Measurements from ENCODE around the gene FOXP1. TPM values are rescaled to one million over a fixed set of nuclear protein-coding genes. Genes with fewer than 3 reads are reported as not detected.

FOXP1 gene
- total RNA-seq, 1 experiment from 2014 or later = 75.3 TPM

DNA sequence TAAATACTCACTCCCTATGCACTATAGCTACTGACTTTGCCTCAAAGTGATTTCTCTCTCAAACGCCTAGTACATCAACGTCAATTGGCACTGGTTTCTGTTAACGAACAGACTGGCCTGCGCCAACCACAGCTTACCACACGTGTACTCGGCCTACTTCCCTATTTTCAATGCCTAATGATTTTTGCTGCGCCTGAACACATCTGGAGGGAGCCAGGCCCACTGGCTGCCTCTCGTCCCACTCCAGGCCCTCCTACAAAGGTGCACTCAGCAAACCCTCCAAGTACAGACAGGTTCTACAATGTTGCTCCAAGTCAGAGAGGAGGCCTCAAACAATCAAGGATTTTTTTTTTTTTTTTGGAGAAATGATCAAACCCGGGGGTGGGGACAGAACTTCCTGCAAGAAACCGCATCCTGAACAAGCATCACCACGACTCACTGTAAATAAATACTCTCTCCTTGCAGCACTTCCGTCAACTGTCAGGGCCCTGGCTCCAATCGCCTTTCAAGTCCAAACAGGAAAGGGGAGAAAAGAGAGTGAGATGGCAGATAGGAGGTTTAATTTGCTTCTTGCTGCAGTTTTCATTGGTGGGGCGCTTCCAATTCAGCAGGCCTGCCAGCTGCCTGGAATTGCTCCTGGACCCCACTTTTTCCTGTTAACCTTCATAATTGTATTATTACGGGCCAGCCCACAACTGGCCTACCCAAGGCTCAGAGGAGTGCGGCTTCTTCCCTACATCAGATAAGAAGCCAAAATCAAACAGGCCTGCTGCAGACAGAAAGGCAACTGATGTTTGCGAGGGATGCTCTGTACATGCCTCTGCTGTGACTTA lies 139.3 kb downstream of the FOXP1 start:
- Mint-ChIP-seq H3K36me3 (ENCODE audit: insufficient read depth in 1 of 3, low read depth in 3 of 3) (no peaks in the 10 kb centered on the region), H3K4me3 (no peak overlapping the region), H3K4me1 (peaks cover 4 to 13% of the 10 kb centered on the region in 2 experiments; a peak in 1 of 4 replicates), H3K27me3 (ENCODE audit: low read depth) (no peaks in the 10 kb centered on the region), H3K27ac (peak overlapping the region in 2 of 3 experiments; percentile 7 to 21; a peak in 2 of 7 replicates), H3K9me3 (no peaks in the 10 kb centered on the region)
- no peak overlapping the region for H4K5ac ChIP-seq (ENCODE audit: insufficient read length, low read depth, low read length)
- H3K4ac ChIP-seq (ENCODE audit: low read depth, low read length) = no peak overlapping the region
- H2AFZ ChIP-seq (ENCODE audit: low read length) = no peak overlapping the region
- H4K91ac ChIP-seq (ENCODE audit: insufficient read length, low read depth, low read length) = no peak overlapping the region
- DNase-seq = no peak
- H3K23ac ChIP-seq (ENCODE audit: insufficient read length, low read depth, low read length) = no peak overlapping the region
- H3K4me2 ChIP-seq (ENCODE audit: insufficient read depth, insufficient read length, low read length) = no peak overlapping the region
- H2BK12ac ChIP-seq (ENCODE audit: insufficient read length, low read depth, low read length) = no peak overlapping the region
- no peak overlapping the region for H4K8ac ChIP-seq (replicated peaks; ENCODE audit: insufficient read length, low read depth, low read length)
- TF ChIP-seq, protein P1, sequence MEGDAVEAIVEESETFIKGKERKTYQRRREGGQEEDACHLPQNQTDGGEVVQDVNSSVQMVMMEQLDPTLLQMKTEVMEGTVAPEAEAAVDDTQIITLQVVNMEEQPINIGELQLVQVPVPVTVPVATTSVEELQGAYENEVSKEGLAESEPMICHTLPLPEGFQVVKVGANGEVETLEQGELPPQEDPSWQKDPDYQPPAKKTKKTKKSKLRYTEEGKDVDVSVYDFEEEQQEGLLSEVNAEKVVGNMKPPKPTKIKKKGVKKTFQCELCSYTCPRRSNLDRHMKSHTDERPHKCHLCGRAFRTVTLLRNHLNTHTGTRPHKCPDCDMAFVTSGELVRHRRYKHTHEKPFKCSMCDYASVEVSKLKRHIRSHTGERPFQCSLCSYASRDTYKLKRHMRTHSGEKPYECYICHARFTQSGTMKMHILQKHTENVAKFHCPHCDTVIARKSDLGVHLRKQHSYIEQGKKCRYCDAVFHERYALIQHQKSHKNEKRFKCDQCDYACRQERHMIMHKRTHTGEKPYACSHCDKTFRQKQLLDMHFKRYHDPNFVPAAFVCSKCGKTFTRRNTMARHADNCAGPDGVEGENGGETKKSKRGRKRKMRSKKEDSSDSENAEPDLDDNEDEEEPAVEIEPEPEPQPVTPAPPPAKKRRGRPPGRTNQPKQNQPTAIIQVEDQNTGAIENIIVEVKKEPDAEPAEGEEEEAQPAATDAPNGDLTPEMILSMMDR (conservative IDR thresholded peaks at IDR 0.05) = no peak
- no peak overlapping the region for H2BK20ac ChIP-seq (ENCODE audit: low read depth, low read length, poor library complexity, severe bottlenecking)
- H3K14ac ChIP-seq (ENCODE audit: insufficient read depth, low read length) = no peak overlapping the region
- H3K23me2 ChIP-seq (ENCODE audit: insufficient read length, low read depth, low read length, poor library complexity, severe bottlenecking) = no peaks in the 10 kb centered on the region
- no peaks in the 10 kb centered on the region for H4K20me1 ChIP-seq (ENCODE audit: control insufficient read depth, insufficient read depth, insufficient read length)
- H2BK15ac ChIP-seq (ENCODE audit: low read depth, low read length) = no peak overlapping the region
- no peak overlapping the region for H2BK5ac ChIP-seq (ENCODE audit: insufficient read length, low read length)
- no peak overlapping the region for H3K18ac ChIP-seq (ENCODE audit: insufficient read length, low read depth, low read length)
- H3T11ph ChIP-seq (ENCODE audit: low read length) = no peak overlapping the region
- H3K79me2 ChIP-seq (ENCODE audit: insufficient read depth, low read length) = no peaks in the 10 kb centered on the region
- H3K56ac ChIP-seq (ENCODE audit: insufficient read length, low read depth, low read length) = no peak overlapping the region
- H2BK120ac ChIP-seq (ENCODE audit: low read depth, low read length, poor library complexity, severe bottlenecking) = no peak overlapping the region
- H3K27me3 ChIP-seq (ENCODE audit: insufficient read depth, low read length) = no peaks in the 10 kb centered on the region
- WGBS (ENCODE audit: extremely low coverage, insufficient read length, low lambda C conversion rate) = no CpG with 5 or more reads among the region's 17 CpGs
- H3K9me3 ChIP-seq (ENCODE audit: control insufficient read depth, low read depth, low read length) = no peaks in the 10 kb centered on the region
- H3K9ac ChIP-seq (ENCODE audit: extremely low read depth, insufficient read length, low read length) = no peak overlapping the region
- no peaks in the 10 kb centered on the region for H3K4me1 ChIP-seq (ENCODE audit: insufficient read depth, low read length)
- H3K27ac ChIP-seq (ENCODE audit: insufficient read length, low read depth, low read length) = no peak overlapping the region
- no peak overlapping the region for H2AK5ac ChIP-seq (ENCODE audit: insufficient read length, low read length)
- no peaks in the 10 kb centered on the region for H3K79me1 ChIP-seq (ENCODE audit: insufficient read depth, low read depth, low read length, poor library complexity, severe bottlenecking)

Data from H9 (cell line).